Stimulated activated CD8-positive, alpha-beta memory T cell treated with anti-CD3 and anti-CD28 coated beads, Interleukin-15, amount 100 ng/mL, for 24 hours (primary cell): Measurements from ENCODE around the gene SHISAL1.

Experiments used
- DNase-seq: peaks from one replicate; pipeline ENCODE4 v3.0.0-alpha.2; 2020; ENCODE audit warnings: low read depth

The SHISAL1 gene

DNA sequence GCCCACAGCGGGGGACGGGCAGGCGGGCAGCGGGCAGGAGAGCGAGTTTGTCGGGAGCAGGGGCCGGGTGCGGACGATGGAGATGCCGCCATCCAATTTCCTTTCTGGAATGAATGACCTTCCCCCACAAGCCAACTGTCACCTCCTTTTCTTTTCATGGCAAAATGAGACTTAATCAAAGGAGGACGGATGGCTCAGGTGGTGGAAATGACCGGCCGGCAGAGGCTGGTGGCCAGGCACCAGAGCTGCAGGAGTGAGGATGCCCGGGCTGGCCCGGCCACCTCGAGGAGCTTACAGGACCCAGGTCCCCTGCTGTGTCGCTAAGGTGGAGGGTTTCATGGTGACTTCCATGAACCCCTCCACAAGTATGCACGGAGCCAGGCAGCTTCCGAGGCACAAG, 11.7 kb downstream of the SHISAL1 start:
- DNase-seq: no peak

- no peak for DNase-seq
Measured at GRCh38 chr22:44299124-44299523, 13.6 kb downstream of the SHISAL1 start.

- DNase-seq: no peak
Measured at GRCh38 chr22:44298406-44299091, 14.2 kb downstream of the SHISAL1 start.

DNA sequence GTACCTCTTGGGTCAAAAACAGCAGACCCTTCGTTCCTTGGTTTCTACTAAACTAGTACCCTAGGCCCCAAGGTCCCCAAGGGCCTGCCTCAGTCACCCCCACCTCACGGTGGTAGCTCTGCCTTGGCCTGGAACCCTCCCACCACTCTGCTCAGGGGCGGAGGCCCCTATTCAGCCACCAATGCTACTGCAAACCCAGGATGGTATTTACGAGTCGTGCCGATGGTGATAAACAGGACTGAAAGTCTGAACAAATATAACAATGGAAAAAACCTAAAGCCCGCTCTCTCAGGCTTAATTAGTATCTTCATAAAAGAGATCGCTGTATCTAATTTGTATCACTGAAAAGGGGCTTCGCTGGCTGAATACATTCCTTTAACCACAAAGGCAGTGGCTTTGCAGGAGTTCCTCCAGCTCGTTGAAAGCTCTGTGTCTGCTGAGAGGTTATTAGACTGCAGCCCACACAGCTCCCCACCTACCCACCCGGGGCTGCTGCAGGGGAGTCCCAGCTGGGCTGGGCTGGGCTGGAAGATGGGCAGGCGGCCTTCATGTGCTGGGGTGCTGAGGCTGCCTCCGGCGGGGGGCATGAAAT, 15.2 kb downstream of the SHISAL1 start:
- no peak for DNase-seq

DNA sequence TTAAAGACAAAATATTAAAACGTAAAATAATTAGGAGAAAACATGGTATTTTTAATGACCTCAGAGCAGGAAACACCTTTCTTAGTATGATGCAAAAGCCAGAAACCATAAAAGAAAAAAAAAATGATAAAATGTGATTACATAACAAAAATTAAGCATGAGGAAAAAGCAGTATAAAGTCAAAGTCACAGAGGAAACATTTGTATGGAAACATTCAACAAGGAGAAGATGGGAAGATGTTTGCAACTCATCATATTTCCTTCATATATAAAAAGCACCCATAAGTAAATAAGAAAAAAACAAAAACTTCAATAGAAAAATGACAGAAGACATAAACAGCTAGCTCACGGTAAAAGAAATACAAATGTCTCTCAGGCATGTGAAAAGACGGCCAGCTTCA, 17.3 kb downstream of the SHISAL1 start:
- DNase-seq: no peak

DNA sequence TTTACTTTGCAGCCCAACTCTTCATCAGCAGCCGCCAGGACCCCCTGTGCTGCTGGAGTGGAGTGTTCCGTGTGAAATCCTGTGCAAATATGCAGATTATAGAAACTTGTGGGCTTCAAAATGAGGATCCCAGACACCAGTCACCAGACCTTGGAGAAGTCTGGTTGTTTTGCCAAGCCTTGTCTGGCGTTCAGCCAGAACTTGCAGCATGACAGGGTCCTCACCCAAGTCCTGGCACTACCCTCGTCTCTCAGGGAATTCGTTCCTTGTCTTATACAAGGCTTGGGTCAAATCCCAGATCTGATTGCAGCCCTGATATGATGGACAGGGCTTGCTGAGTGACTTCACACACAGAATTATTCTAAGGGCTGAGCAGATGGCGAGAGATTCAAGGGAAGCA, 18.9 kb downstream of the SHISAL1 start:
- no peak for DNase-seq

DNA sequence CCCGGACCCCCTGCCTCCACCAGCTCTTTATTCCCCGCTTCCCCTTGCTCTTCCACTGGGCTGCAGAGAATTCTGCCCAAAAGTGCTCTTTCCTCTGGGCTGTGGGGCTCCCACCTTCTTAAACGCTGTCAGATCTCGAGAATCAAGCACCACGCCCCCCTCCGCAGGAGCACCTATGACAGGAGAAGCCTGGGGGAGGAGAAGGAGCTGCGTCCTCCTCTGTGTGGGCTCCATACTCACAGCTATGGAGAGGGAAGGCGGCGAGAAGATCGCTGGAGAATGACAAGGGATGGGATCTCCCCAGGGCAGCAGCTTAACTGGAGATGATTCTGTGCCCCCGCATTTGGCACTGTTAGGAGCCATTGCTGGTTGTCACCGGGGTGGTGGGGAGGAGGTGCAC, 19.7 kb downstream of the SHISAL1 start:
- no peak for DNase-seq

- no peak for DNase-seq
Measured at GRCh38 chr22:44292521-44292920, 20.2 kb downstream of the SHISAL1 start.

DNA sequence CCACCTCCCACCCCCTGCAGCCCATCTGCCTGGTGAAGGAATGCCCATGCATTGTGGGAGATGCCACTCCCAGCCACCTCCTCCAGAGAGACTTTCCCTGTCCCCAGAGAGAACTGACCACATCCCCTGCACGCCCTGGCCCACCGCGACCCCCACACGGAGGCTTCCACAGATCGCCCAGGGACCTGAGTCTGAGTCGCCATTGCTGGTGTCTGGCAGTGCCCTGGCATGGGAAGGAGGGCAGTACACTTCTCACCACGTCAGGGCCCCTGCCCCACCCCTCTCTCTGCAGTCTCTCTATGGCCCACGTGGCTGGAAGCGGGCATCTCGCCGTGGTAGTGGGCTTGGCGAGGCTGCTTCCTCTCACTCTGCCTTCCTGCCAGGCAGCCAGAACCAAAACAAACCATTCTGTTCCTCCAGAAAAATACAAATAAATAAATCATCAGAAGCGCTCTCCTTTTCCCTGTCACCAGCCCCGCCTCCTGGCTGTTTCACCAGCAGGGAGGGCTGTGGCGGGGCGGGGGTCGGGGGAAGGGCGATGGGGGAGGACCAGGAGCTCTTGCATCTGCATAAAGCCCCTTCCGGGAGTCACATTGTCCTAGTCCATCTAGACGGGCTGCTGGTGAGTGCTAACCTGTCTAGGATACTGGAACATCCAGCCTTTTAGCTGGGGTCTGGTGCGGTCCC, 20.9 kb downstream of the SHISAL1 start:
- DNase-seq: no peak

- no peak for DNase-seq
Measured at GRCh38 chr22:44291265-44291664, 21.5 kb downstream of the SHISAL1 start.

DNA sequence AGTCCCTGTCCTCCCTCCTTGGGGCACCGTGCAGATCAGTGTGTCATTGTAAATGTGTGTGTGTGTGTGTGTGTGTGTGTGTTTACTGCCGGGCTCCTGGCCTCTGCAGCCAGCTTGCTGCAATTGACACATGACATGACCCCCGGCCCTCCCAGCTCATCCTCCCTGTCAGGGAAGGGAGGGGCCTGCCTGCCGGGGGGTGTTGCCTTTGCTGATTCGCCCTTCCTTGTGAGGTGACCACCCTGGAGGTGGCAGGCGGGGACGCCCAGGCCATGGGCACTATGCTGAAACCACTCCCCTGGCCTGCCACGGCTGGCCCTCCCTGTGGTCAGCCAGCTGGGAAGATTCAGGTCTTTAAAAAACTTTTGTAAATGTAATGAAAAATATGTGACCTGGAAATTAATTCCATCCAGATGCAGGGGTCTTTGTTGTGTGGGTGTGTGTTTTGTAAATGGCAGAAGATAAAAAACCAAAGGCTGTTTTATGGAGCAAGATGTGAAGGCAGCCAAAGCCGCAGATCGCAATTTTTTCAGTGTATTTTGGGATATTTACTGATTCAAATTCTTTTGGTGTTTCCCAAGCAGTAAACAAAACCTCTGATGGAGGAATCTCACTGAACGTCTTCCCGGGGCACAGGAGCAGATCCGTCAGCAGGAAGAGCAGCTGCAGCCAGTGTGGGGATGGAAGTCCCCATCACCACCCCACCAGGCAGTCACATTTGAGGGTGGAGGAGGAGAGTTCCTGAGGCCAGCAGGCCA, 23.2 kb downstream of the SHISAL1 start:
- DNase-seq: no peak

GRCh38 chr22:44288913-44289312, 23.8 kb downstream of the SHISAL1 start:
- no peak for DNase-seq

DNA sequence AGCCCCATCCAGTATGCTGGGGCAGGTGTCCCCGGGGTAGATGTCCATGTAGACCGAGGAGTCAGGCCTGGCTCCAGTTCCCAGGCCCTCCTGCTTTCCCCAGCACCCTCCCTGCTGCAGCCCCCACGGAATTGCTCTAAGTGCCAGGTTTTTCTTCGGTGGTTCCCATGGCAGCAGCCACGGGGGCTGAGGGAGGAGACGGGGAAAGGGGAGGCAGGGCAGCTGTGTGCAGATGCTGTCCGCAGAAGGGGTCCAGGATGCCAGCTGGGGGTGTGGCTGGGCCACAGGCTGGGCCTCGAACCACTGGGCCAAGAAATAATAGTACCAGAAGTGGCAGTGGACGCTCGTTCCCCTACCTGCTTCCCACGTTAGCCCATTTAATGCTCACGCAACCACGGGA, 25.0 kb downstream of the SHISAL1 start:
- no peak for DNase-seq

DNA sequence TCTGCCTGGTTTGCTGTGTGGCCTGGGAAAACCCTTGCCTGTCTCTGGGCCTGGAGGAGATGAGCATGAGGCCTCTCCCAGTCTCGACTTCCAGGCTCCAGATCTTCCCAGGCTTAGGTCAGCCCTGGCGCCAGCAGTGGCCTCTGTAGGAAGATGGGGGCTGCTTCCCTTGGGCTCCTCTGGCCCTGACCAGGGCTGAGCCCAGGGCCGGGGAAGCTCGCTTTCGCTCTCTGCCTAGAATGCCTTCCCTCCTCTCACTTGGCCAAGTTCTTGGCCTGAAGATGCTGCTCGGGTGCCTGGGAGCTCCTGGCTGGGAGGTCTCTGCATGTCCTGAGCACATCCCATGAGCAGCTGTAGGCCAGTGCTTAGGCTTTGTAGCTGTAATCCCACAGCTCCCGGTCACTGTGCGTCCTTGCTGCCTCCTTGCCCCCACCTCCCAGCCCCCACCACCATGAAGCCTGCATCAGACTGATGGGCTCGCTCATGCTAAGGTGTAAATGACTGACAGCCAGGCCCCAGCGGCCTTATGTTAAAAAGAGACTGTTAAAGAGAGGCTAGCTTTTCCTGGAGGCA, 25.5 kb downstream of the SHISAL1 start:
- no peak for DNase-seq

DNA sequence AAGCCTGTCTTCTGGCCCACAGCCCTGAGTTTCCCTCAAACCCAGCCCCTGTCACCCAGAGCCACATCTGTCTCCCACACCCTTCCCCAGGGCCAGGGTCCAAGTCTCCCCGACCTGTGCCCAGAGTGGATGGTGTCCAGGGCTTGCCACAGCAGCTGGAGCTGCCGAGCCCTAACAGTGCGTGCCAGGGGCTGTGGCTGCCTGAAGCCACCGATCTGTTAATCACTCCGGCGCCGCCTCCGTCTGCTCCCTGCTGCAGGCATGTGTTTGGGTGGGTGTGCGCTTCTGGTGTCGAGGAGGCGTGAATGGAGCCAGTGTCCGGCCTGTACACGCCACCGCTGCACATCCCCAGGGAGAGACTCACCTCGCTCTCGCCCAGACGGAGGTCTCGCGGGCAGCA, 26.1 kb downstream of the SHISAL1 start:
- DNase-seq: no peak

GRCh38 chr22:44284711-44285110, 28.0 kb downstream of the SHISAL1 start:
- DNase-seq: no peak

- DNase-seq: no peak
Measured at GRCh38 chr22:44281768-44282637, 30.7 kb downstream of the SHISAL1 start.

DNA sequence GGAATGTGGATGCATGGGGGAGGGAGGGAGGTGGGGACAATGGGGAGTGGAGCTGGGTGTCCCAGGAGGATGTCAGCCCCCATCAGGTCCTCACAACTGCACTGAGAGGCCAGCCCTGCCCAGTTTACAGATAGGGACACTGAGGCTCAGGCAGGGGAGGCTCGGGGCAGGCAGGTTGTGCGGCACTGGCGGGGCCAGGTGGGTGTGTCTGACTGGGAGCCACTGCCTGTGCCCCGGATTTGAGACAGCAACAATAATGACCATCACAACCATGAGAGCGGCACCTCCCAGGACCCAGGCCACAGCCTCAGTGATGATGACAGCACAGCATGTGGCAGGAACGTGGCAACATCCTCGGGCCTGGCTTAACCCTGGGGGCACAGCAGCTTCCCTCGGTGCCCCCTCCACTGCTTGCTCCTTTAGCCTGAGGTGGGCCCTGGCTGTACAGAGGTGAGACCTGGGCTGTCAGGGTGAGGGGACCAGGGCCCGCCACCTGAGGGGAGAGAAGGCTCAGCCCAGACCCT, 32.0 kb downstream of the SHISAL1 start:
- no peak for DNase-seq

DNA sequence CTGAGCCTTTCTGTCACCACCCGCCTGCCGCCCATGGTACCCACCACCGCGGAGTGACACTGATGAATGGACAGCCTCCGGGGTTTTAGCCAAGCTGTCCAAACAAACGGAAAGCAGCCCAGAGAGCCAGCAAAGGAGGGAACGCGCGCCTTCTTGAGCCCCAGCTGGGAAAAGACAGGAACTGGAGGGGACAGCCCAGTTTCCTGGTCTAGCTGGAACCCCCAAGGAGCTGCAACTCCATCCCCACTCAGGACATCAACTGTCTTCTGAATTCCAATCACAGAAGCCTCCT, 33.7 kb downstream of the SHISAL1 start:
- no peak for DNase-seq

- no peak for DNase-seq
Measured at GRCh38 chr22:44278243-44279068, 34.3 kb downstream of the SHISAL1 start.
